ENCODE data around the gene CELF5.
"Not testable (repeated sequence)": the region's sequence is repeated elsewhere in the genome, so short reads cannot be mapped to it uniquely, and the experiment has no call there.

Gene CELF5

DNA sequence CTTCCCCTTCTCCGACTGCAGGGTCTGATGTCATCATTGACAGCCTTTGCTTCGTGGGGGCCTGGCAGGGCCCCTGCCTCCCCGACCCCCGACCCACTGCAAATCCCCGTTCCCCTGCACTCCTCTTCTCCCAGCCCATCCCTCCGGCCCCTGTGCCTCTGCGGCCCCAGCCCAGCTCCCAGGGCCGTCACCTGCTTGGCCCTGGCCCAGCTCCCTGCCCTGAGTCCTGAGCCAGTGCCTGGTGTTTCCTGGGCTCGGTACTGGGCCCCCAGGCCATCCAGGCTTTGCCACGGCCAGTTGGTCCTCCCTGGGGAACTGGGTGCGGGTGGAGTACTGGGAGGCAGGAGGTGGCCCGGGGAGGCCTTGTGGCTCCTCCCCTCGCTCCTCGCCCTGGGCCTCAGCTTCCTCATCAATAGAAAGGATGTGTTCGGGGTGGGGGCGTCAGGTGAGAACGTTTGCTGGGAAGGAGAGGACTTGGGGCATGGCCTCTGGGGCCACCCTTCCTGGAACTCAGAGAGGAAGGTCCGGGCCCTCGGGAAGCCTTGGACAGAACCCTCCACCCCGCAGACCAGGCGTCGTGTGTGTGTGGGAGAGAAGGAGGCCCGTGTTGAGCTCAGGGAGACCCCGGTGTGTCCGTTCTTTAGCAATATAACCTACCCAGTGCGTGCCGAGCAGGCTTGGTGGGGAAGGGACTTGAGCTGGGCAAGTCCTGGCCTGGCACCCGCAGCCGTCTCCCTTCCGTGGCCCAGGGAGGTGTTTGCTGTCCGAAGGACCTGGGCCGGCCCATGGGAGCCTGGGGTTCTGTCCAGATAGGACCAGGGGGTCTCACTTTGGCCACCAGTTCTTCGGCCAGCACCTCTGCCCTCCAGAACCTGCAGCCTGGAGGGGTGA lies 15.9 kb upstream of the CELF5 start:
- no peak for DNase-seq

DNA sequence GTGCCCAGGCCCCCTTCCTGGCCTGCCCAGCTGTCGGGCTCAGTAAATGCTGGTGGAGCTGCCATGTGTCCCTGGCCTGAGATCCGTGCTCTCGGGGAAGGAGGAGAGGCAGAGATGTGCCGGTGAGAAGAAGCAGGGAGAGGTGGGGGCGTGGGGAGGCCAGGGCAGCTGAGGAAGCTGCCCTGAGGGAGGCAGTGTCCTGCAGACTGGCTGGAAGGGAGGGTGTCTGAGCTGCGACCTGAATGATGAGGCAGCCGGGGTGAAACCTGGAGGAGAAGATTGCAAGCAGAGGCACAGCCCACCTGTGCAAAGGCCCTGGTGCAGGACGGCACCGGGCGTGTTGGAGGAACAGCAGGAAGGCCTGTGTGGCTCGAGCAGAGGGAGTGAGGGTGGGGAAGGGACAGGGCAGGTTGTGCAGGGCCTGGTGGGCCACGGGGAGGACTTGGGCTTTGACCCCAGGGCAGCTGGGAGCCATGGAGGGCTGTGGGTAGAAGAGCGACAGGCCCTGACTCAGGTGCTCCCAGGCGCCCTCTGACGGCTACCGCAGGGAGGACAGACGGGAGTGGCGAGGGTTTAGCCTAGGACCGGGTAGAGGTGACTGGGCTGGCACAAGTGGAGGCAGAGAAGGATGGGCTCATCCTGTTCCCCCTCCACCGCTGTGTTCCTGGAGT lies 14.0 kb upstream of the CELF5 start:
- DNase-seq, result no peak

DNA sequence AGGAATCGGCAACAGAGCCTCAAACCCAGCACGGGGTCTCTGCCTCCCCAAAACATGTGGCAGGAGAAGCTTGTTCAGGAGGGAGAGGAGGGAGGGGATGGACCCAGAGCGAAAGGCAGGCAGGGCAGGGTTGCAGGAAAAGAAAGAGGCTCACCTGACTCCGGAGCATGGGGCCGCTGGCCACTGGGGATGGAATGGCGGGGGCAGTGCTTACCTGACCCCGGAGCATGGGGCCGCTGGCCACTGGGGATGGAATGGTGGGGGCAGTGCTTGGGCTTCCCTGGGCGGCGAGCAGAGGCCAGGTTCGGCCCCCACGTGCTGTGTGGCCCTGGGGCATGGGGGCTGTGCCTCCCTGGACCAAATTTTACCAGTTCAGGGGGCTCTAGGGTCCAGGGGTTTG lies 13.3 kb upstream of the CELF5 start:
- no peak for DNase-seq

DNA sequence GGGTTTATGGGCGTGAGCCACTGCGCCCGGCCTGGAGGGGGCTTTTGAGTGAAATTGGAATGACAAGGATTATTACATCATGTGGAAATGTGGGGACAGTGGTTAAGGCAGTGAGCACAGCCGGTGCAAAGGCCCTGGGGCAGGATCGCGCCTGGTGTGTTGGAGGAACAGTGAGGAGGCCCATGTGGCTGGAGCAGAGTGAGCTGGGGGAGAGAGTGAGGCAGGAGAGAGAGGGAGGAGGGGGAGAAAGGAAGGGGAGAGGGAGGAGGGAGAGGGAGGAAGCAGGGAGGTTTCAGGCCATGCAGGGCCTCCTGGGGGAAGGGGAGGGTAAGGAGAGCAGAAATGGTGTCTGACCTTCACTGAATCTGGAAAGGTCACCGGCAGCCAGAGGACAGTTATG lies 11.3 kb upstream of the CELF5 start:
- DNase-seq, result no peak

DNA sequence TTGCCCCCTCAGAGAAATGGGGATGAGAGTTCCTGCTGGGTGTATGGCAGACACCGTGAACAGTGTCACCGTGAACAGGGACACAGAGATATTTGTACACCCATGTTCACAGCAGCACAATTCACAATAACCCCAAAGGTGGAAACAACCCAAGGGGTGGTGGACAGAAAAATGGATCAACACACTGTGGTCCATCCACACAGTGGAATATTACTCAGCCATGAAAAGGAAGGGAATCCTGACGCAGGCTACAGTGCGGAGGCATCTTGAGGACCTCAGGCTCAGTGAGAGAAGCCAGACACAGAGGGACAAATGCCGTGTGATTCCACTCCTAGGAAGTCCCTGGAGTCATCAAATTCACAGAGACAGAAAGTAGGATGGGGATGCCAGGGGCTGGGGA lies 7.6 kb upstream of the CELF5 start:
- DNase-seq, result no peak

DNA sequence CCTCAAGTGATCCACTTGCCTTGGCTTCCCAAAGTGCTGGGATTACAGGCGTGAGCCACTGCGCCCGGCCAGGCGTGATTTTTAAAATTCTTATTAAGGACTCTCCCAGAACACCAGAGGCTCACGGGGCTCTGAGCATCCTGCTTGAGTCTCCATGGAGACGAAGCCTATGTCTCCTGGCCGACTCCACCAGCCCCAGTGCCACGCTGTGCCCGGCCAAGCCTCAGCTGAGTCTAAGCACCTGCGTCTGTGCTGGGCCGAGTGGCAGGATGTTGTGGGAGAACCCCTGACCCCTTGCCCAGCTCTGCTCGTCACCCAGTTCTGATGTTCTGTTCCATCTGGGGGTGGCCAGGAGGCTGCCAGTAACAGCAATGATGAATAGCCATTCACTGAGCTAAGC lies 3.9 kb upstream of the CELF5 start:
- no peak for DNase-seq

DNA sequence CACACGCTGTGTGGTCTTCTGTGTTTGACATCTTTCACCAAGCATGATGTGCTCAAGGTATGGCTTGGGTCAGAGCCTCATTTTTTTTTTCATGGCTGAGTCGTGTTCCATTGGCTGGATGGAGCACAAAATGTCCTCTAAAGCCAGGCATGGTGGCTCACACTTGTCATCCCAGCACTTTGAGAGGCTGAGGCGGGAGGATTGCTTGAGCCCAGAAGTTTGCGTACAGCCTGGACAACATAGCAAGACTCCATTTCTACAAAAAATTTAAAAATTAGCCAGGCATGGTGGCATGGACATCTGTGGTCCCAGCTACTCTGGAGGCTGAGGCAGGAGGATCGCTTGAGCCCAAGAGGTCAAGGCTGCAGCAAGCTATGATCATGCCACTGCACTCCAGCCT lies 2.9 kb upstream of the CELF5 start:
- not testable (repeated sequence) for DNase-seq

DNA sequence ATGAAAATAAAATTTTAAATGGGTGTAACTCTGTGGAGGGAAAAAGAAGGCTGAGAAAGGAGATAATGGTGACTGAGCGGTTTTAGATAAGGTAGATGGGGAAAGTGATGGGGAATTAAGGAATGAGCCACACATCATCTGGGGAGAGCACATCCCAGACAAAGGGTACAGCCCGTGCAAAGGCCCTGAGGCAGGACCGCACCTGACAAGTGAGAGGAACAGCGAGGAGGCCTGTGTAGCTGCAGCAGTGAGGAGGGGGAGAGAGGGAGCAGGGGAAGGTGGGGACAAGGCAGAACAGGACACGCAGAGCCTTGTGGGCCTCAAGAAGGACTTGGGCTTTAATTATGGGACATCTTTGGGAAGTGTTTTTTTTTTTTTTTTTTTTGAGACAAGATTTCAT lies 1.8 kb upstream of the CELF5 start:
- no peak for DNase-seq

DNA sequence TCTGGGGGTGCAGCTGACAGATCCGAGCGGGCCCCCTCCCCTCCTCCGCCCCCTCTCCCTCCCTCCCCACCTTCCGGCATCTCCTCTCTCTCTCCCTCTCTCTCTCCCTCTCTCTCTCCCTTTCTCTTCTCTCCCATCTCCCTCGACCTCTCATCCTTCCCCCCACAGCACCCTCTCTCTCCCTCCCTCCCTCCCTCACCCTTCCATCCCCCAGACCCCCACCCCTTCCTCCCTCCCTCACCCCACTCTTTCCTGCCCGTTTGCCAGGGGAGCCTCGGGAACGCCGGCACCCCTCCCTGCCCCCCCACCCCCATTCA lies 666 bp downstream of the CELF5 start:
- DNase-seq, result no peak

DNA sequence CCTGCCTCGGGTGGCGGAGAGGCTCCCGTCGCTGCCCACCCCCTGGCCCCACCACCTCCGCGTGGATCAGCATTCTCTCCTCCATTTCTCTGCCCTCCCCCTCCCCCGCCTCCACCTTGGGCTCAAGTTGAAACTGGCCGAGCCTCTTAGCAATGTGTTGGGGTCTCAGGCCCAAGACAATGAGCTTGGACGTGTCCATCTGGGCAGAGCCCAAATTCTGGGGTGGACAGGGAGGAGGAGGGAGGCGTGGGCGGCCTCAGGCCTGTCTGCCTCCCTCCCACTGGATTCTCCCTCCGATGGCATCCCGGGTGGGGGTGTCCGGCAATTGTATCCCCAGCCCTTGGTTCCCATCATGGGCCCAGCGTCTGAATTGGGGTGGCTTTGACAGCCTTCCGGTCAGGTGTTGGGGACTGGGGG lies 1.2 kb downstream of the CELF5 start:
- DNase-seq, result no peak

DNA sequence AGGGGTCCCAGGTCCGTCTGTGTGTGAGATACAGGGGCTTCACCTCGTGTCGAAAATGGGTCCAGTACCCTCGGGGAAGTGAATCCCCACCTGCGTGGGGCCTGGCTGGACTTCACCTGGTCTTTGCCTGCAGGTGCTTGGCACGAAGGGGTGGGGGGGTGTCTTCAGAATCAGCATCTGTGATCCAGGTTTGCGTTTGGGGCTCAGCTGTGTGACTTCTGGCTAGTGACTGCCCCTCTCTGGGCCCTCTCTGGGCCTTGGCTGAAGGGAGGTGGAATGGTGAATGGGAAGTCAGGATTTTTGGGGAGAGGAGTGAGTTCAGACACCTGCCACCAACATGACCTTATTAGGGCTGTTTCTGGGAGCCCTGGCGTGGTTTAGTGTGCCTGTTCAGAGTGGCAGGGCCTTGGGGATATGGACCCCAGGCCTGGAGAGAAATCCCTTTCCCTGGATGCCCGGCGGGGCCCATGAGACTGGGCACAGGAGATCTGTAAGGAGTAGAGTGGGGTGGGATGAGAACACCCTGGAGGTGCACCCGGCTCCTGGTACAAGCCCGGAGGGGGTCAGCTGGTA lies 2.7 kb downstream of the CELF5 start:
- DNase-seq, result no peak

DNA sequence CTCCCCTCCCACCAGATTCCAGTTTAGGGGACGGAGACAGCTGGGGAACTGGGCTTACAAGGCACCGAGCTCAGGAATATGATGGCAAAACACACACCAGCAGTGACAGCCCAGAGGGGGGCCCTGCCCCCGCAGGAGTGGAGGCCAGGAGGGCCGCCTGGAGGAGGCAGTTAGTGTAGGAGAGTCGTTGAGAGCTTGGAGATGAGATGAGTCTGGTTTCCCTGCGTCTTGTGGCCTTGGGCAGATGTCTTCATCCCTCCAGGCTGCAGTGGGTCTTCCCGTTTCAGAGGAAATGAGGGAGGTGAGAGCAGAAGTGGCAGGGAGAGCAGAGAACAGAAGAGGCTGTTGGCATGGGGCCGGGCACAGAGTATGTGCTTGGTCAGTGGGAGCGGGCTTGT lies 4.9 kb downstream of the CELF5 start:
- no peak for DNase-seq

DNA sequence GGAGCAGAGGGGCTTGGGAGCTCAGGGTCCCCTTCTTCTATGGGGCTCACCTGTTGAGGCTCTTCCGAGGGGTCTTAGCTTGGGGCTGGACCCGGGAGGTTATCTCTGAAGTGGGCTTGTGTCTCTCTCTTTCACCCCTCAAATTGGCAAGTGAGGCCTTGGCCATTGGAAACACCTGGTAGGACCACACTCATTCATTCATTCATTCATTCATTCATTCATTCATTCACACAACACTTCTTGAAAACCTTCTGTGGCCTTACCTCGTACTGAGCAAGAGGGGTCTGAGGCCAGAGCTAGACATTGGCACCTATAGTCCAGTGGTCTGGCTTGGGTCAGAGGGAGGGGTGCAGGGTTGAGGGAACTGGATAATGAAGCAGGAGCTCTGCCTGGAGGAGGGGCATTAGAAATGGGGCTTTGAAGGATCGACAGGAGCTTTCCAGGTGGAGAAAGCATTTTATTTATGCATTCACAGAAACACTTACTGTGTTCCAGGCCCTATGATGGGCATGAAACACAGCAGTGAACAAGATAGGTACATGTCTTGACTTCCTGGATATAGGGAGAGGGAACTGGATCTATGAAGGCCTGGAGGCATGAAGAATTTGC lies 5.5 kb downstream of the CELF5 start:
- DNase-seq, result no peak

DNA sequence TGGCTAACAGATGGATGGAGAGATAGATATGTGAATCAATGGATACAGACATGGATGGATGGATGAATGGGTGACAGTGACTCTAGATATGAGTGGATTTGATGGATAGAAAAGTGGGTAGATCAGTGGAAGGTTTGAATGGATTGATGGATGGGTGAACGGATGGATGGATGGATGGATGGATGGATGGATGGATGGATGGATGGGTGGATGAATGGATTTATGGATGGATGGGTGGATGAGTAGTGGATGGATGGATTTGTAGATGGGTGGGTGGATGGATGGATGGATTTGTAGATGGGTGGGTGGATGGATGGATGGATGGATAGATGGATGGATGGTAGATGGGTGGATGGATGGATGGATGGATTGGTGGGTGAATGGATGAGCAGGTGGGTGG lies 6.8 kb downstream of the CELF5 start:
- DNase-seq, result no peak

DNA sequence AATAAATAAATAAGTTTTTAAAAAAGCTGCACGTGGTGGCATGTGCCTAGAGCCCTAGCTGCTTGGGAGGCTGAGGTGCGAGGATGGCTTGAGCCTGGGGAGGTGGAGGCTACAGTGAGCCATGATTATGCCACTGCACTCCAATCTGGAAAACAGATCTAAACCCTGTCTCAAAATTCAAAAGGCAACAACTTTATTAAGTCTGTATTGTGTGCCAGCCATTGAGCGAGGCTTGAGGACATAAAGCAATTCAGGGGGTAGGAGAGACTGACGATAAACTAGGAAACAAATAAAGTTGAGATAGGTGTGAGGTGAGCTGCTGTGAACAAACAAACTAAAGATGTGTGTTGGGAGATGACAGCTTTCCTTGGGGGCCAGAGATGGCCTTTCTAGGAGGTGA lies 8.7 kb downstream of the CELF5 start:
- DNase-seq, result no peak

DNA sequence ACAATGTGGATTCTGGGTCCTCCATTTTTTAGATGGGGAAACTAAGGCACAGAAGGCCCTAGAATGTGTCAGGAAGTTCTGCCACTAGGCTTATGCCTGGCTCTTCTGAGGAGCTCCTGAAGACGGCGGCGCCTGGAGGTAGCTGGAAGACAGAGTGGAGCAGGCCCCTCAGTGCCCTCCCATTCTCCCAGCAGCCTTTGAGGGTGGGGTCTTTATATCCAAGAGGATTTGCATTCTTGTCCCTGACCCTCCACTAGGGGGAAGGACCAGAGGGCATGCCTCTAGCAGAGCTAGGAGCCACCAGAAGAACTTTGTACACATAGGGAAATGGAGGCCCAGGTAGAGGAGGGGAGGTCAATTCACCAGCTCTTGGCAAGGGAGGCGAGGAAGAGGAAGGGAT lies 9.4 kb downstream of the CELF5 start:
- DNase-seq, result no peak

DNA sequence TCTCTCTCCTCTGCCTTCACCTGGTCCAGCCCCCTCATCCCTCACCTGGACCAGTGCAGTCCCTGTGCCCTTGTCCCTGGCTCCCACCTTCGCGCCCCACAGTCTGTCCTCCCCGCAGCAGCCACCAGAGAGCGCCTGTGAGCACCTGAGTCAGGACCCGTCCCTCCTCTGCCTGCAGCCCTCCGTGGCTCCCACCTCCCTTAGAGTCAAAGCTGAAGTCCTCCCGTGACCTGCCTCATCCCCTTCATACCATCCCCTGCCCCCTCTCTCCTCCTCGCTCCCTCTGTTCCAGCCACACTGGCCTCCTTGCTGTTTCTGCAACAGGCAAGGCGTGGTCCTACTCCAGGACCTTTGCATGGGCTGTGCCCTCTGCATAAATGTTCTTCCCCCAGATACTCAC lies 10.3 kb downstream of the CELF5 start:
- DNase-seq, result no peak

DNA sequence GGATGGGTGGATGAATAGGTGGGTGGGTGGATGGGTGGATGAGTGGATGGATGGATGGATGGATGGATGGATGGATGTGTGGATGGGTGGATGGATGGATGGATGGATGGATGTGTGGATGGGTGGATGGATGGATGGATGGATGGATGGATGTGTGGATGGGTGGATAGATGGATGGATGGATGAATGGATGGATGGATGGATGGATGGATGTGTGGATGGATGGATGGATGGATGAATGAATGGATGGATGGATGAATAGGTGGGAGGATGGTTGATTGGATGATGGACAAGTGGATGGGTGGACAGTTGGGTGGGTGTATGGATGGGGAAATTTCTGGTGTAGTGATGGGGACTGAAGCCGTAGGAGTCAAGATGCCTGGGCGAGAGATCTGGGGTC lies 11.1 kb downstream of the CELF5 start:
- not testable (repeated sequence) for DNase-seq

DNA sequence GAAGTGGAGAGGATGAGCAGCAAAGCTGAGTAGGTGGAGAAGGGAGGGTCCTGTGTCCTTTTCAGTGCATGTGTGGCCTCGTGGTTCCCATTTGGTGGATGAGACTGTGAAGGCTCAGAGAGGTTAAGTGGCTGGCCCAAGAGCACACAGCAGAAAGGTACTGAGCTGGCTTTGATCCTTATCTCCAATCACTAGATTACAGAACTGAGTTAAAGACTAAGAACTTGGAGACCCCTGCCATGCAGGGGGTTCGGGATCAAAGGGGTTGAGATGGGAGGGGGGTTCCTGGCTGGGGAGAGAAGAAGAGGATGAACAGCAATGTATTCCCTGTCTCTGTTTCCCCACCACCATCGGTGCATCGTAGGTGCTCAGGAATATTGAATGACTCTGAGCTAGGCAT lies 11.8 kb downstream of the CELF5 start:
- no peak for DNase-seq

DNA sequence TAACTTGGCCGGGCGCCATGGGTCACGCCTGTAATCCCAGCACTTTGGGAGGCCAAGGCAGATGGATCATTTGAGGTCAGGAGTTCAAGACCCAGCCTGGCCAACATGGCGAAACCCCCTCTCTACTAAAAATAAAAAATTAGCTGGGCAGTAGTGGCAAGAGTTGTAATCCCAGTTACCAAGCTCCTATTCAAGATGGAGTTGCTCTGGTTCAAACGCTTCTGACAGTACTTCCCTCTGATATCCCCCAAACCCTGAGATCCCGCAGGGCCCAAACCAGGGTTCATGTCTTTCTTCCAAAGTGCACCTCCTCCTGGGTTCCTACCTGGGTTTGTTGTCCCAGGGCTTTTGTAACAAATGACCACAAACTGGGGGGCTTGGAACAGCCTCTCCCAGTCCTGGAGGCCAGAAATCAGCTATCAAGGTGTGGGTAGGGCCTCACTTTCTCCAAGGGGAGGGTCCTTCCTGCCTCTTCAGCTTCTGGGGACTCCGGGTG lies 13.7 kb downstream of the CELF5 start:
- DNase-seq, result no peak

DNA sequence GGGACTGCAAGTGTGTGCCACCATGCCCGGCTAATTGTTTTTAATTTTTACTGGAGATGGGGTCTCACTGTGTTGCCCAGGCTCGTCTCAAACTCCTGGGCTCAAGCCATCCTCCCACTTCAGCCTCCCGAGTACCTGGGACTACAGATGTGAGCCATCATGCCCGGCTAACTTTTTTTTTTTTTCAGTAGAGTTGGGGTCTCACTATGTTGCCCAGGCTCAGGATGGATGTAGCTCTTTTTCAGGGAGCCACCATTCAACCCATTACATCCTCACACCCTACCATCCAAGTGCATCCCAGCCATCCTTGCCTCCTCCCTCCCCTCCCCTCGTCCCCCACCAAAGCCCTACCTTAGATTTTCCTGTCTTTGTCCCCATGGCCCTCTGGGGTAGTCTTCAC lies 14.9 kb downstream of the CELF5 start:
- no peak for DNase-seq

DNA sequence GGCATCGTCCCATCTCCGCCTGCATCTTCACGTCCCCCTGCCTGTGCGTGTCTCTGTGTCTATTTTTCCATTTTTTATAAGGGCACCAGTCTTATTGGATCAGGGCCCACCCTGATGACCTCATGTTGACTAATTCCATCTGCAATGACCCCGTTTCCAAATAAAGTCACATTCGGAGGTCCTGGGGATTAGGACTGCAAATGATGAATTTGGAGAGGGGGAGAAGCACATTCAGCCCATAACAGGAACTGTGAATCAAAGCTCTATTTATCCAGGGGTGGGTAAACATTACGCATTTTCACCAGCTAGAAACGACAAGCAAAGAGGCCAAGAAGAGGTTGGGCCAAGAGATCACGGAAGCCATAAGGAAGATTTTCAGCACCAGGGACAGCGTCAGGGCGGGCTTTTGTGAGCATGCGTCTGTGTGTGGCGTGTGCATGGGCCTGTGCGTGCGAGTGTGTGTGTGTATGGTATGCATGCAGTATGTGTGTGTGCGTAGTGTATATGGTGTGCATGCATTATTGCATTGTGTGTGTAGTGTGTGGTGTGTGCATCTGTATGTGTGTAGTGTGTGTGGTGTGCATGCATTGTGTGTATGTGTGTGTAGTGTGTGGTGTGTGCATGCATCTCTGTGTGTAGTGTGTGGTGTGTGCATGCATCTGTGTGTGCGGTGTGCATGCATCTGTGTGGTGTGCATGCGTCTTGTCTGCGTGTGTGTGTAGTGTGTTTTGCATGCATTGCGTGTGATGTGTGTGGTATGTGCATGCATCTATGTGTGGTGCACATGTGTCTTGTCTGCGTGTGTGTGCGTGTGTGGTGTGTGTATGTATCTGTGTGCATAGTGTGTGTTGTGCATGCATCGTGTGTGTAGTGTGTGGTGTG lies 19.6 kb downstream of the CELF5 start:
- DNase-seq, result peak; percentile 44

DNA sequence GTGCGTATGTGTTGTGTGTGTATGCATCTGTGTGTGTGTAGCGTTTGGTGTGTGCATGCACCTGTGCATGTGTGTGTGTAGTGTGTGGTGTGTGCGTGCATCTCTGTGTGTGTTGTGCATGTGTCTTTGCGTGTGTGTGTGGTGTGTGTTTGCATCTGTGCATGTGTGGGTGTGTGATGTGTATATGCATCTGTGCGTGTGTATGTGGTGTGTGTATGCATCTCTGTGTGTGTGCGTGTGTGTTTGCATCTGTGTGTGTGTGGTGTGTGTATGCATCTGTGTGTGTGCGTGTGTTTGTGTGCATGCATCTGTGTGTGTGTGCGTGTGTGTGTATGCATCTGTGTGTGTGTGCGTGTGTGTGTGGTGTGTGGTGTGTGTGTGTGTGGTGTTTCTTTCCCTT lies 20.6 kb downstream of the CELF5 start:
- no peak for DNase-seq
